ENCODE results near the gene DLG5. TPM values are rescaled to one million over a fixed set of nuclear protein-coding genes. Genes with fewer than 3 reads are reported as not detected.

The DLG5 gene
- total RNA-seq, 1 donor from 2014 or later, result 22.2 TPM

DNA sequence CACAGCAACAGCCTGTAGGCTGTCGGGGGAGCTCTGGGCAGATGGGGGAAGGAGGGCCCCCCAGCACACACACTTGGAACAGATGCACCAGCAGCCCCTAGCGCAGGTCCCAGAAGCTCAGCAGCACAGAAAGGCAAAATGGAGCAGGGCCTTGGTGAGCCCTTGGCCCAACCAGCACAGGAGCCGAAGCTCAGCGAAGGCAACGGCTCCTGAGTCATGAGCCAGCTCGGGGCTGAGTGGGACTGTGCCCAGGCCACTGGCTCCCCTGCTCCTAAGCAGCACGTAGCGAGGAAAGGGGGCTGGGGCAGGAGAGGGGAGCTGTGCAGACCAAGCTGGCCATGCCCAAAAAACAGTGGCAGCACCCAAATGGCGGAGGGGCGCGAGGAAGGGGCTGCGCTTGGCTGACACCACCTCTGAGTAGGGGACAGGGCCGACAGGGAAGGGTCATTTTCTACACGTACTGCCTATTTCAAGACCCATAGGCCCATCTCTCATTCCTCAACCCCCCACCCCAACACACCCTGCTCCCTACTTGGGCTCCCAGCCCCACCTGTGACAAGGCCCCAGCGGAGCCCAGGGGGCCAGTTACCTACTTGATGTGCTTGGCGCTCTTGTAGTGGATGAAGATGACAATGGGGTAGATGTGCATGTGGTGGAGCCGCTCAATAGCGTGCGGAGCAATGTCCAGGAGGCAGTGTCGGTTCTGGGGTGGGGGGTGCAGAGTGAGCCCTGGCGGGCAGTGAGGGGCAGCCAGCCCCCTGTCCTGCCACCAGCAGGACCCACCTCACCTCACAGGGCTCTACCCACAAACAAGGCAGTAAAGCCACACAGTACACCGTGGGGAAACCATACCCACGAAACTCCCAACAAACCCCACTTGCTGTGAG, 132.1 kb downstream of the DLG5 start:
- no peaks in the 10 kb centered on the region for H3K79me2 ChIP-seq (ENCODE audit: low read depth)
- TF ChIP-seq EZH2 (IDR thresholded peaks at IDR 0.05) (no peak), CTCF (IDR thresholded peaks at IDR 0.05) (no peak), EZH2phosphoT487 (IDR thresholded peaks at IDR 0.05) (no peak)
- H3K4me3 ChIP-seq, result no peak overlapping the region
- no peak overlapping the region for H3K9ac ChIP-seq
- no peaks in the 10 kb centered on the region for H3K4me1 ChIP-seq
- H2AFZ ChIP-seq (replicated peaks), result no peak overlapping the region
- no peaks in the 10 kb centered on the region for H3K9me3 ChIP-seq (ENCODE audit: low read depth)
- no peaks in the 10 kb centered on the region for H3F3A ChIP-seq (ENCODE audit: low read depth)
- Mint-ChIP-seq H3K27me3 (ENCODE audit: insufficient read depth, low read depth) (peaks cover 5% of the 10 kb centered on the region), H3K4me3 (no peak overlapping the region), H3K4me1 (no peaks in the 10 kb centered on the region), H3K27ac (no peak overlapping the region), H3K9me3 (no peaks in the 10 kb centered on the region), H3K36me3 (peaks cover 29% of the 10 kb centered on the region)
- H3K27ac ChIP-seq, result no peak overlapping the region
- no peaks in the 10 kb centered on the region for H3K36me3 ChIP-seq
- no peaks in the 10 kb centered on the region for H4K20me1 ChIP-seq (ENCODE audit: low read depth)
- H3K27me3 ChIP-seq, result no peaks in the 10 kb centered on the region
- no peak overlapping the region for H3K4me2 ChIP-seq
- DNase-seq (ENCODE audit: low spot score), result no peak

GRCh38 chr10:77793831-77794230, 132.7 kb downstream of the DLG5 start:
- Mint-ChIP-seq H3K9me3 (no peaks in the 10 kb centered on the region), H3K27ac (no peak overlapping the region), H3K27me3 (ENCODE audit: insufficient read depth, low read depth) (peaks cover 5% of the 10 kb centered on the region), H3K36me3 (peaks cover 31% of the 10 kb centered on the region), H3K4me1 (no peaks in the 10 kb centered on the region), H3K4me3 (no peak overlapping the region)
- Histone ChIP-seq H3K4me3 (no peak overlapping the region), H4K20me1 (ENCODE audit: low read depth) (no peaks in the 10 kb centered on the region), H3K4me2 (no peak overlapping the region), H3K36me3 (no peaks in the 10 kb centered on the region), H2AFZ (replicated peaks) (no peak overlapping the region), H3K79me2 (ENCODE audit: low read depth) (no peaks in the 10 kb centered on the region), H3K9ac (no peak overlapping the region), H3K9me3 (ENCODE audit: low read depth) (no peaks in the 10 kb centered on the region), H3K4me1 (no peaks in the 10 kb centered on the region), H3K27me3 (no peaks in the 10 kb centered on the region), H3K27ac (no peak overlapping the region), H3F3A (ENCODE audit: low read depth) (no peaks in the 10 kb centered on the region)
- no peak for DNase-seq (ENCODE audit: low spot score)
- TF ChIP-seq CTCF (IDR thresholded peaks at IDR 0.05) (no peak), EZH2phosphoT487 (IDR thresholded peaks at IDR 0.05) (no peak), EZH2 (IDR thresholded peaks at IDR 0.05) (no peak)

DNA sequence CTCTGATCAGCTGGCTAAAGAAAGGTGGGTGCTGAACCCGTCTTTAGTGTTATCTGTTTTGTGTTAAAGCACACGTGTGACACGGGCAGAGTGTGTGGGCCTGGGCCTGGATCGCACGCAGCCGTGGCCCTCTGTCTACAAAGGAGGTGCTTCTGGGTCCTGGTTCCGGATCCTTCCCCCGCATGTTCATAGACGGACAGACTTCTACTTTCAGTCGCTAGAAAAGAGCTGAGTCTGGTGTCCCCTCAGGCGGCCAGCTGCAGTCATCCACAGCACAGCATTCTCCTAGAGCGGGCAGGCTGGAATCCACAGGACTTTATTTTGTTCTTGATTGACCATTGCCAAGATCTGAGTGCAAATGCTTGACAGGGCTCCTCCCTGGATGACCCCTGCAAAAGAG, 134.4 kb downstream of the DLG5 start:
- no peak overlapping the region for H3K4me3 Mint-ChIP-seq
- H3K36me3 ChIP-seq, result no peaks in the 10 kb centered on the region
- no peak overlapping the region for H3K4me3 ChIP-seq
- no peak overlapping the region for H3K27ac Mint-ChIP-seq
- H3K9me3 Mint-ChIP-seq, result no peaks in the 10 kb centered on the region
- no peaks in the 10 kb centered on the region for H3K9me3 ChIP-seq (ENCODE audit: low read depth)
- no peak overlapping the region for H2AFZ ChIP-seq (replicated peaks)
- no peaks in the 10 kb centered on the region for H3K4me1 Mint-ChIP-seq
- H3K36me3 Mint-ChIP-seq, result peaks cover 36% of the 10 kb centered on the region
- H3K27me3 Mint-ChIP-seq (ENCODE audit: insufficient read depth, low read depth), result peaks cover 5% of the 10 kb centered on the region
- no peaks in the 10 kb centered on the region for H4K20me1 ChIP-seq (ENCODE audit: low read depth)
- no peaks in the 10 kb centered on the region for H3K79me2 ChIP-seq (ENCODE audit: low read depth)
- DNase-seq (ENCODE audit: low spot score), result no peak
- H3K27me3 ChIP-seq, result no peaks in the 10 kb centered on the region
- no peaks in the 10 kb centered on the region for H3F3A ChIP-seq (ENCODE audit: low read depth)
- no peak for TF ChIP-seq EZH2 (IDR thresholded peaks at IDR 0.05)
- H3K27ac ChIP-seq, result no peak overlapping the region
- H3K9ac ChIP-seq, result no peak overlapping the region
- no peaks in the 10 kb centered on the region for H3K4me1 ChIP-seq
- H3K4me2 ChIP-seq, result no peak overlapping the region

DNA sequence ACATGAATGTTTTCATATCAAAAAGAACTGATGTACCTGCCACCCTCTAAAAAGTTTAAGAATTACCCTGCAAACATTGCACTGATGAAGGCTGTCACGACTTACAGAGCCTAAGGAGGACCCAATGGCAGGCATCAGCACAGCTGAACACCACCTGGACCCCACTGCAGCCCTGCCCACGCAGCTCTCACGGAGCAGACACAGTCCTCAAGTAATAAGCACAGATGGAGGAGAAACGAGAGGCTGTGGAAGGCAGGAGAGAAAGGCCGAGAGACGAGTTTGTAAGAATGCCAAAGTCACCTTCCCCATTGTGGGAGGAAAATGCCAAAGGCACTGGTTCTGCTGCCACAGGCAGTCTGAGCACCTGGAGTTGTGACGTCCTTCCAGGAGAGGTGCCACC, 135.0 kb downstream of the DLG5 start:
- Histone ChIP-seq H3K9ac (no peak overlapping the region), H3K4me2 (no peak overlapping the region), H3K4me1 (no peaks in the 10 kb centered on the region), H3K9me3 (ENCODE audit: low read depth) (no peaks in the 10 kb centered on the region), H2AFZ (replicated peaks) (no peak overlapping the region), H3K4me3 (no peak overlapping the region), H3F3A (ENCODE audit: low read depth) (no peaks in the 10 kb centered on the region), H3K27ac (no peak overlapping the region), H4K20me1 (ENCODE audit: low read depth) (no peaks in the 10 kb centered on the region), H3K79me2 (ENCODE audit: low read depth) (no peaks in the 10 kb centered on the region), H3K27me3 (no peaks in the 10 kb centered on the region), H3K36me3 (no peaks in the 10 kb centered on the region)
- Mint-ChIP-seq H3K27ac (no peak overlapping the region), H3K9me3 (no peaks in the 10 kb centered on the region), H3K27me3 (ENCODE audit: insufficient read depth, low read depth) (peaks cover 5% of the 10 kb centered on the region), H3K36me3 (peaks cover 35% of the 10 kb centered on the region), H3K4me3 (no peak overlapping the region), H3K4me1 (no peaks in the 10 kb centered on the region)
- TF ChIP-seq EZH2phosphoT487 (IDR thresholded peaks at IDR 0.05) (no peak), CTCF (IDR thresholded peaks at IDR 0.05) (no peak), EZH2 (IDR thresholded peaks at IDR 0.05) (no peak)
- DNase-seq (ENCODE audit: low spot score), result no peak
